HAP-1 (cell line): ENCODE results near the gene ST6GALNAC3.
"Not testable (repeated sequence)": the region's sequence is repeated elsewhere in the genome, so short reads cannot be mapped to it uniquely, and the experiment has no call there.

Source experiments
- DNase-seq, 2 experiments: peaks; one replicate each; pipeline ENCODE4 v3.0.0-alpha.2; 2016 to 2020; ENCODE audit warnings: low spot score in 2 of 2
- H3K27me3 ChIP-seq: fragments of 250-450 bp; sonication (Bioruptor Pico); 2 replicates; pipeline ENCODE4 v1.5.1; 2020; ENCODE audit warnings: low read depth, mild to moderate bottlenecking, moderate library complexity
- H3K36me3 ChIP-seq: fragments of 250-450 bp; sonication (Bioruptor Pico); replicated peaks from 2 replicates; pipeline ENCODE4 v1.5.1; 2020; ENCODE audit warnings: mild to moderate bottlenecking
- H3K4me1 ChIP-seq: fragments of 250-450 bp; sonication (Bioruptor Pico); 2 replicates; pipeline ENCODE4 v1.5.1; 2020; ENCODE audit warnings: mild to moderate bottlenecking
- H3K4me3 ChIP-seq: fragments of 250-450 bp; sonication (Bioruptor Pico); 2 replicates; pipeline ENCODE4 v1.5.1; 2020; ENCODE audit warnings: mild to moderate bottlenecking, moderate library complexity
- H3K9me3 ChIP-seq: fragments of 250-450 bp; sonication (Bioruptor Pico); 2 replicates; pipeline ENCODE4 v1.5.1; 2020; ENCODE audit warnings: mild to moderate bottlenecking, moderate library complexity
- in situ Hi-C: fragments of 300-500 bp; cut with MboI; formaldehyde crosslinking; loops from 3 replicates; pipeline ENCODE4 v1.14.3; 2020; ENCODE audit warnings: low sequenced_read_pairs, inconsistent platforms, mixed read lengths

ST6GALNAC3 gene

DNA sequence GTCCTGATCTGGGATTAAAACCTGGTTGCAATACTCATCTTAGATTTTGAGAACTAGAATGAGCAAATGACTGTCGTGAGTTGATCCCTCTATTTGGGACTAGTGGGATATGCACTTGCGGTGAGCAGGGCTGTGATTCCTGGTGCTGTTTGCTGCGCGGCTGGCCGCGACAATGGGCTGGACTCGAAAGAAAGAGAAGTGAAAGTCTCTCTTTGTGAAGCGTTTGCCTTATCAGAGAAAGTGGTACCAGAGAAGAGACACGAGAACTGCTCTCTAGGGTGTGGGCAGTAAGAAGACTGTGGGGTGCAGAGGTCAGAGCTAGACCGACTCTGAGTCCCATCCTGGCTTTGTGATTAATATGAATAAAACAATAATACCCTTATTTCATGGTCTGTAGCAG, 8.6 kb downstream of the ST6GALNAC3 start:
- no peak overlapping the region for H3K4me3 ChIP-seq
- H3K36me3 ChIP-seq: no peaks in the 10 kb centered on the region
- no peaks in the 10 kb centered on the region for H3K27me3 ChIP-seq
- no peak for DNase-seq
- H3K4me1 ChIP-seq: no peaks in the 10 kb centered on the region
- in situ Hi-C loops: no loop called here
- no peaks in the 10 kb centered on the region for H3K9me3 ChIP-seq

DNA sequence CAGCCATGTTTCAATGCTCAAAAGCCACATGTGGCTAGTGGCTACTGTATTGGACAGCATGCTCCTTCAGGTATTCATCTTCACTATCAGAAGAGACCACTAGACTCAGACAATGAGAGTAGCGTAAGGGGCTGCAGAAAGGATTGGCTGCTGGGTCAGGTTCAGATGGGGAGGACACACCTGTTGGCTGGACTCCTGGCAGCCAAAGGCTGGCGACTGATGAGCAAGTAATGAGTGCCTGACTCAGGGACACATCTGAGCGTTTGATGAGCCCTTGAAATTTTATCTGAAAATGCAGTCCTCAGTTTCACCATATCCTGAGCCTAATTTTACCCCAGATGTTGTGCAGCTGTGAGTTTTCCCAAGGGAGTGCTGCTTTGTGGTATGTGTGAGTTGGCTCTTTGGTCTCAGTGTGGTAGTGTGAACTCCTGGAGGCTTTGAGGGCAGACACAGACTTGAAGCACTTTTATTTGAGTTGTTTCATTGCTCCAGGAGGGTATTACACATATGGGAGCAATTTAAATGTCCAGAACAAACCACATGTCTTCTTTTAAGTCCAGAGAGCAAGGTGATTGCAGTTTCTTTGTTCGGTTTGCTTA, 9.6 kb downstream of the ST6GALNAC3 start:
- in situ Hi-C loops: no loop called here
- Histone ChIP-seq H3K27me3 (no peaks in the 10 kb centered on the region), H3K4me3 (no peak overlapping the region), H3K36me3 (no peaks in the 10 kb centered on the region), H3K9me3 (no peaks in the 10 kb centered on the region), H3K4me1 (no peaks in the 10 kb centered on the region)
- no peak for DNase-seq

DNA sequence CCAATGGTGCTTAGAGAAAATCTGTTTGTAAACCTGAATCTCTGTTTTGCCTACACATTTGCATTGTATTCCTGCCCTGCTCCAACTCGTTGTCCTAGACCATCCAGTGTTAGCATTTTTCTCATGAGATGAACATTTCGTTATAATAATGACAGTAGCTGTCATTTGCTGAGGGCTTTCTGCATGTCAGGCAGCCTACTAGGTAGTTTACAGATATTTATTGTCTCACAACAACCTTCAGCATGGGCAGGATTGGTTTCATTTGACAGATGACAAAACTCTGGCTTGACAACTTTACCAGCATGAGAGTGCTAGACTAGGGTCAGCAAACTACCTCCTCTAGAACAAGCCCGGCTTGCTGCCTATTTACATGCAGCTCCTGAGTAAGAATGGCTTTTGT, 10.1 kb downstream of the ST6GALNAC3 start:
- in situ Hi-C loops: no loop called here
- Histone ChIP-seq H3K36me3 (no peaks in the 10 kb centered on the region), H3K27me3 (no peaks in the 10 kb centered on the region), H3K4me3 (no peak overlapping the region), H3K9me3 (no peaks in the 10 kb centered on the region), H3K4me1 (no peaks in the 10 kb centered on the region)
- DNase-seq: no peak

DNA sequence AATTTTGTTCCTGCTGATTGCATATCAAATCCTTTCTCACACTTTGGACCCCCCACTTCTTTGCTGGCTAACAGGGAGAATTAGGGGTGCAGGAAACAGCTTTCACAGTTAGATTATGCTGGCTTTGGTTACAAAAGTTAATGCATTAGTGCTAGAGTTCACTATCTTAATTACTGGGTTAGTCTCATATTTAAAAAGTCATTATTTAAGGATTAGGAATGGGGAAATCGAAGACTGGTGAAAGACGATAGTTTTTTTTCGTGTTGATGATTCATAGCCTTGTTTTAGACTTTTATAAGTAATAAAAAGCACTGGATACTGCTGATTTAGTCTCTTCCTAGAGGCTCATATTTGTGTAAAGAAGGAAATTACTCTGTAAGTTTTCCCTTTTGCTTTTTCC, 11.6 kb downstream of the ST6GALNAC3 start:
- H3K27me3 ChIP-seq: no peaks in the 10 kb centered on the region
- no peak overlapping the region for H3K4me3 ChIP-seq
- H3K9me3 ChIP-seq: no peaks in the 10 kb centered on the region
- no peak for DNase-seq
- no peaks in the 10 kb centered on the region for H3K36me3 ChIP-seq
- in situ Hi-C loops: no loop called here
- no peaks in the 10 kb centered on the region for H3K4me1 ChIP-seq

DNA sequence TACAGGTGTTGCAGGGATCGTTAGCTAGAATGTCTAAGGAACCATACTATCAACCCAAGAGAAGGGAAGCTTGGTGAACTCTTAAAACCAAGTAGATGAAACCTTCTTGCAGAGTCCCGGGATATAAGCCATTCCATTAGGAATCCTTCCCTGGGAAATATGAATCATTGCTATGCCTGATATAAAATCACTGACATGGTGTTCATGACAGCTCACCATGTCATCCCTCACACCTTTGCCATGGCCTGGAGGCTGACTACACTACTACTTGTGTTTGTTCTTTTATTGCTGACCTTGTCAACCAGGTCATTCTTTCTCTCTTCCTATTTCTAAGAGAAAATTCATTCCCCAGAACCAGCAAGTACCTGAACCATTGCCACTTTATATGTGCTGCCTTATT, 12.1 kb downstream of the ST6GALNAC3 start:
- Histone ChIP-seq H3K4me3 (no peak overlapping the region), H3K4me1 (no peaks in the 10 kb centered on the region), H3K27me3 (no peaks in the 10 kb centered on the region), H3K36me3 (no peaks in the 10 kb centered on the region), H3K9me3 (no peaks in the 10 kb centered on the region)
- in situ Hi-C loops: no loop called here
- no peak for DNase-seq

DNA sequence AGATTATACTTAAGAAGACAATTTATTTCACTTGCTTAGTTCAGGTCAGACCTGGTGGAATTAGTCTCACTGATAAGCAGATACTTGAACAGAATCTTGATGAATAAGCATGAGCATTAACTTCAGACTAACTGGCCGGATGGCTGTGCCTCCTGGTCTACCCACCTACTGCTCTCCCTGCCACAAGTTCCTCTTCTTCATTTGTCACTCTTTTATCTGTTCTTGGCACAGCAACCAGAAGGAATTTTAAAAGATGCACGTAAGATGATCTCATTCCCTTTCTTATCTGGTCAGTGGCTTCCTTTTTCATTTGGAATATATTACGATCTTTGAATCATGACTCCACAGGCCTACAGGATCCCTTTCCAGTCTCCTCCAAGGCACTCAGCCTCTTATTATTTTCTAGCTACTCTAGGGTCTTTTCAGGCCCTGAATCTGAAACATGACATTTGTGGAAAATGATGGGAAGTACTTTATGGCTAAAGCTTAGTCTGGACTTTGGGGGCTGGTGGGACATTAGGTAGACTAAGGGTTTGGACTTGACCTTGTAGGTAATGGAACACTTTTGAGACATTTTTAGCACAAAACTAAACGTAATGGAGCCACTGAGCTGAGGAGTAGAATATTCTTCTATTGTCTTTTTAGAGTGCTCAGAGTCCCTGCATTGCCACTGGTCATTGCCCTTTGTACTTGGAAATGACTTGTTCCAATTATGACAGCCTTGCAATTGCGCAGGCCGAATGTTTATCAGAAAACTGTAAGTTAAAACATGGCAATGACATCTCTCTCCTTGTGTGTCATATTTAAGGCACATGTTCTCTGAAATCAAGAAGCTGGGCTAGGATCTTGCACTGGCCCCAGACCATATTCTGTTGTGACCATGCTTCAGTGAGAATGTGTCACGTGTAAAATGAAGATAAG, 16.0 kb downstream of the ST6GALNAC3 start:
- no peaks in the 10 kb centered on the region for H3K4me1 ChIP-seq
- H3K9me3 ChIP-seq: no peaks in the 10 kb centered on the region
- no peaks in the 10 kb centered on the region for H3K36me3 ChIP-seq
- no peaks in the 10 kb centered on the region for H3K27me3 ChIP-seq
- in situ Hi-C loops: no loop called here
- DNase-seq: no peak
- H3K4me3 ChIP-seq: no peak overlapping the region

DNA sequence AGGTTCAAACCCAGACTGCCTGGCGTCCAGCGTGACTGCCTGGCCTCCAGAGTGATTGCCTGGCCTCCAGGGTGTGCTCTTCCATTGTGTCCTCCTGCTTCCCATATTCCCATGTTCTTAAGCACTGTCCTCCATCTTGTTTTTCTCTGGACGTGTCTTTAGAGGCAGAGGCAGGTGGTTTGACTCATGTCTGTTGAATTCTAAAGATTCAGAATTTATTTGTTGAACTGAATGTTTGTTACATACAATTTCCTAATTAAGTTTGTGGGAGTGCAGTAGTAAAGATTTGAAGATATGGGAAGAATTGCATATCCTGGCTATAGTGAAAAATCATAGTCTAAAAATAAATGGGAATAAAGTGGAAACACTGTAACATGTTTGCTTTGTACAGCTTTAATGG, 18.3 kb downstream of the ST6GALNAC3 start:
- Histone ChIP-seq H3K4me1 (no peaks in the 10 kb centered on the region), H3K9me3 (no peaks in the 10 kb centered on the region), H3K36me3 (no peaks in the 10 kb centered on the region), H3K4me3 (no peak overlapping the region), H3K27me3 (no peaks in the 10 kb centered on the region)
- DNase-seq: no peak
- in situ Hi-C loops: no loop called here

DNA sequence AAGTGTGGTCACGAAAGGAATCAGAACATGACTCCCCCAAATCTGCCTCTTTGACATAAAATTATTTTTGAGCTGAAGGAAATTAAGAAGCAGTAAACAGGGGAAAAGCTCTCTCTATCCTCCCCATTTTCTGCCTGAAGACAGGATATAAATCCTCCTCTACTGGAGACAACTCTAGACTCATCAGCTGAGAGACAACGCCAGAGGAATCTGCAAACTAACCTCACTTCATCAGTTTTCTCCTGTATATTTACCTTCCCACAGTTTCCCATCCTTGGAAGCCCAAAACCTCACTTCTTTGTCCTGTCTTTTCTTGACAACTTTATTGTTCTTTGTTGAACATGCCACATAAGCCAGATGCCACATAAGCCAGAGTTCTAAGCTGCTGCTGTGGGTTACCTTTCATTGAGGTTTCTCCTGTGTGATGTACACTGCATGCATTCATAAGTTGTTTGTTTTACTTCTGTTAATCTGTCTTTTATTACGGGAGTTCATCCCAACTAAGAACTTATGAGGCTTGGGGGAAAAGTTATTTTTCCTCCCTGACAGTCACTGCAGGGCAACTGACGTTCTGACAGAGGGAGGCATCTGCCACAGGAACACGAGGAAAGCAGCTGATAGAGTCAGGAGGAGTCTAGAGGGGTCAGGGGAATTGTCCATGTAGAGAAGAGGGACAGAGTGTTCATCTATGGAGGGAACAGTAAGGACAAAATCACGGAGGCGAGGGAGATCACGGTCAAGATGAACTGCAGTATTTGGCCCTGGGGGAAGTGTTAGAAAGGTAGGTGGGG, 19.2 kb downstream of the ST6GALNAC3 start:
- Histone ChIP-seq H3K9me3 (no peaks in the 10 kb centered on the region), H3K4me3 (no peak overlapping the region), H3K4me1 (no peaks in the 10 kb centered on the region), H3K27me3 (no peaks in the 10 kb centered on the region), H3K36me3 (no peaks in the 10 kb centered on the region)
- no peak for DNase-seq
- in situ Hi-C loops: no loop called here

DNA sequence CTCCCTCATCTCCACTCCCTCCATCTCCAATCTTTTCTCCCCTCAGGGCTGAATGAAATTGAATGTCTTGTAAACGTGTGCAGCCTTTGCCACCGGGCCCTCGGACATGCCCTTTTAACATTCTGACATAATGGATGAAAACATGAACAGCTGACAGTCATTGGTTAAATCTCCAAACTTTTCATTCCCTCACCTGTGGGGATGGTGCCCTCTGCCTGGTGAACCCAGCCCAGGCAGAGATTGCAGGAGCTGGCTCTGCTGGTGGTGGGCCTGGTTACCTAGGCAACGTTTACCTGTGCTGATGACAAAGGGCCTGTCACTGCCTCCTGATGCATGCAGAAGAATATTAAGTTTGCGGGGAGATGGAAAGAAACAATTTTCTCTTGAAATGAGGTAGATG, 21.3 kb downstream of the ST6GALNAC3 start:
- no peak overlapping the region for H3K4me3 ChIP-seq
- no peaks in the 10 kb centered on the region for H3K4me1 ChIP-seq
- DNase-seq: no peak
- H3K27me3 ChIP-seq: no peaks in the 10 kb centered on the region
- H3K36me3 ChIP-seq: no peaks in the 10 kb centered on the region
- H3K9me3 ChIP-seq: no peaks in the 10 kb centered on the region
- in situ Hi-C loops: no loop called here

DNA sequence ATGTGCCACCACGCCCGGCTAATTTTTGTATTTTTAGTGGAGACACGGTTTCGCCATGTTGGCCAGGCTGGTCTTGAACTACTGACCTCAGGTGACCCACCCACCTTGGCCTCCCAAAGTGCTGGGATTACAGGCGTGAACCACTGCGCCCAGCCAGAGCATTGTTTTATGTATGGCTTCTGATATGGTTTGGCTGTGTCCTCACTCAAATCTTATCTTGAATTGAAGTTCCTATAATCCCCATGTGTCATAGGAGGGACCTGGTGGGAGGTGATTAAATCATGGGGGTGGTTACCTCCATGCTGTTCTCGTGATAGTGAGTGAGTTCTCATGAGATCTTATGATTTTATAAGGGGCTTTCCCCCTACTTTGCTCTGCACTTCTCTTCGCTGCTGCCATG, 22.5 kb downstream of the ST6GALNAC3 start:
- H3K9me3 ChIP-seq, H3K36me3 ChIP-seq, DNase-seq, H3K27me3 ChIP-seq, in situ Hi-C loops, H3K4me3 ChIP-seq, H3K4me1 ChIP-seq: not testable (repeated sequence)

DNA sequence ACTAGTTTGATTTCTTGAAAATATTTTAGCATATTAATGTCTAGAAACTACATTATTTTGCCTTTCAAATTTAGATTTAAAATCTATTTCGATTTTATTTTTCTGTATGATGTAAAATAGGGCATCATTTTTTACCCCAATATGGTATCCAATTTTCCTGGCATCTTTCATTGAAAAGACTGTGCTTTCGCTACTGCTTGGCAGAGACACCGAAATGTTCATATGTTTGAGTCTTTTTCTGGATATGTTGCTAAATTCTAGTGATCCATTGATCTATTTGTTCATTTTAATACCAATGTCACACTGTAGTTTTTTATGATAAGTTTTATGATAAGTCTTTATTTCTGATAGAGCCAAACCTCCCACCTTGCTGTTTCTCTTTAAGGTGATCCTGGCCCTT, 24.3 kb downstream of the ST6GALNAC3 start:
- Histone ChIP-seq H3K36me3 (no peaks in the 10 kb centered on the region), H3K9me3 (no peaks in the 10 kb centered on the region), H3K4me1 (no peaks in the 10 kb centered on the region), H3K27me3 (no peaks in the 10 kb centered on the region), H3K4me3 (no peak overlapping the region)
- in situ Hi-C loops: no loop called here
- no peak for DNase-seq

DNA sequence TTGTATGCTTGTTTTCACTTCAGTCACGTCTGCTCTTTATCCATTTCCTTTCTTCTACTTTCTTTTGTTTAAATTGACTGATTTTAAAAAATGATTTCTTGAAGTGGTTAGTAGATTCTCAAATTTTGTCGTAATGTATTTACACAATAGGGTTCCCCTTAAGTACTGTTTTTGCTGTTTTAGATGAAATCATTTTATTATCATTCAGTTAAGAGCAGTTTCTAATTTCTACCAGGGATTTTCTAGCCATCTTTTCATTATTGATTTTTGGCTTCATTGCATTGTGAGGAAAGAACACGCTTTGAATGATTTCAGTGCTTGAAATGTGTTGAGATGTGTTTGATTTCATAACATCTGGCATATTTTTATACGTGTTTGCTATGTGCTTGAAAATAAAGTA, 27.0 kb downstream of the ST6GALNAC3 start:
- Histone ChIP-seq H3K4me1 (no peaks in the 10 kb centered on the region), H3K27me3 (no peaks in the 10 kb centered on the region), H3K36me3 (no peaks in the 10 kb centered on the region), H3K4me3 (no peak overlapping the region), H3K9me3 (no peaks in the 10 kb centered on the region)
- DNase-seq: no peak
- in situ Hi-C loops: no loop called here

DNA sequence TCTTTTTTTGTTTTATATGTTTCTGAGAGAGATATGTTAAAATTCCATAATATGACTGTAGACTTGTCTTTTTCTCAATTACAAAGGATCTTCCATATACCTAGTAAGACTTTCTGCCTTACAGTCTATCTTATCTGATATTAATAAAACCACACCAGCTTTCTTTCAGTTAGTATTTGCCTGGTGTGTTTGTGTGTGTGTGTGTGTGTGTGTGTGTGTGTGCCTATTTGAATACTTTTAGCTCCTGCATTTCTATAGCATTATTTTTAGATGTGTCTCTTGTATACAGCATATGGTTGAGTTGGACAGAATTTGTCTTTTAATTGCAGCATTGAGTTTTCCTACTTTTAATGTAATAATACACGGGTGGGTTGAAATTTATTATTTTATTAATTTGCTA, 27.5 kb downstream of the ST6GALNAC3 start:
- H3K4me1 ChIP-seq: no peaks in the 10 kb centered on the region
- no peaks in the 10 kb centered on the region for H3K27me3 ChIP-seq
- H3K9me3 ChIP-seq: no peaks in the 10 kb centered on the region
- DNase-seq: no peak
- no peak overlapping the region for H3K4me3 ChIP-seq
- in situ Hi-C loops: no loop called here
- no peaks in the 10 kb centered on the region for H3K36me3 ChIP-seq

DNA sequence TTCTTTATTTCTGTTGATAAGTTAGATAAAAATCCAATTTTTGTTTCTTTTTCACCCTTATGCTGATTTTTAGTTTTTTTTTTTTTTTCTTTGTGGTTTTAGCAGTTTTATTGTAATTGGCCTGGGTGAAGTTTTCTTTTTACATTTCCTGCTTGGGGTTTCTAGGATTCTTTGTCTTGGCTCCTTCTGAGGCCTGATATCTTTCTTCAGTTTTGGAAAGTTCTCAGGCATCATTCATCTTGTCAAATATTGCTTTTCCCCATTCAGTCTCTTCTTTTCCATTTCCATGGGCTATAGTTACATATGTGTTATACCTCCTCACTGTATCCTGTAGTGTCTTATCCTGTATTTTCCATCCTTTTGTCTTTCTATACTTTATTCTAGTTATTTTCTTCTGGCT, 28.5 kb downstream of the ST6GALNAC3 start:
- Histone ChIP-seq H3K9me3 (no peaks in the 10 kb centered on the region), H3K4me3 (no peak overlapping the region), H3K36me3 (no peaks in the 10 kb centered on the region), H3K4me1 (no peaks in the 10 kb centered on the region), H3K27me3 (no peaks in the 10 kb centered on the region)
- no peak for DNase-seq
- in situ Hi-C loops: no loop called here
